Uterus (tissue), 2 donors: ENCODE data around the gene NREP.

Experiments
- CTCF ChIP-seq, 4 experiments: fragments of 200-600 bp in 2 of 4; fragments of 450-650 bp in 2 of 4; sonication (generic) in 2 of 4; IDR thresholded peaks; one replicate each; pipeline ENCODE4 v1.5.1; 2016 to 2019; ENCODE audit warnings: antibody characterized with exemption in 4 of 4, mild to moderate bottlenecking in 2 of 4, moderate library complexity in 1 of 4
- POLR2A ChIP-seq, 2 donors: fragments of 450-650 bp; IDR thresholded peaks; one replicate each; pipeline ENCODE4 v1.6.1; 2016; ENCODE audit warnings: antibody characterized with exemption in 2 of 2, mild to moderate bottlenecking in 1 of 2, moderate library complexity in 1 of 2

DNA sequence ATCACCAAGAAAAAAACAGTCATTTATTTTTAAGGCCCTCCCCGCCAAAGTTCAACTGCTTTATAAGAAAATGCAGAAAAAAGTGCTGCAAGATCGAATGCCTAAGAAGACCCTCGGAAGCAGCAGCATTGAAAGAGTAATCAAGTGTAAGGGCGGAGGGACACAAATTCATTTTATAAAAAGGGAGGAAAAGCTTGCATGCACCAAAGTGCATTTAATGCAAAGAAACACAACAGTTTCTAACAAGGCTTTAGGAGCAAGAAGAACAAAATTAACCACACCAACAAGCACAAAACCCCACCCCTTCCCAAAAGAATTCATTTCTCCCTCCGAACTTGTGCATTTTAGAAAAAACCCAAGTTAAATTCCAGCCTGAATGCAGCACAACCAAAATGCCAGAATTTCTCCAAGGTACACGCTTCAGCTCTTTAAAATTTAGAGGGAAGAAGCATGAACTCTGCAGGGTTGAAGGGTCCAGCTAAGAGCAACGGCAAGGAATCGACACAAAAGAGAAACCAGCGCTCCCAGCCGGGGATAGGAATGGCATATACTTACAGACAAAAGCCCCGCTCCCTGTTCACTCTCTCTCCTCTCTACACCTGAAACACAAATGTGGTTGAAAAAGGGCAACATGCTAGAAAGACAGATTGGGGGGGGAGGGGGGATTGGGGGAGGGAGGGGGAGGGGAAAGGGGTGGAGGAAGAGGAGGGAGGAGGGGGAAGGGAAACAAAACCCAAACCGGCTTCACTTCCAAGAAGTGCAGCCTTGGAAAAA, at the start of gene NREP:
- no peak for TF ChIP-seq CTCF (IDR thresholded peaks at IDR 0.05)
- TF ChIP-seq POLR2A (IDR thresholded peaks at IDR 0.05): no peak
